H1 (cell line): ENCODE measurements around the gene SUMF2.

Experiments
- CEBPB ChIP-seq: IDR thresholded peaks from 2 replicates; pipeline ENCODE4 v1.6.1; 2012; ENCODE audit warnings: low read depth, low read length
- CHD2 ChIP-seq: IDR thresholded peaks from 2 replicates; pipeline ENCODE4 v1.6.1; 2012; ENCODE audit warnings: low read length, improper control_type of control experiment
- CTCF ChIP-seq, 3 experiments: IDR thresholded peaks; 1 replicate in 2 of 3; 2 replicates in 1 of 3; pipeline versions ENCODE4 v1.5.1 to v1.6.1; 2011; ENCODE audit warnings: low read length in 3 of 3, mild to moderate bottlenecking in 3 of 3, inconsistent platforms in 2 of 3, low read depth in 1 of 3, moderate library complexity in 1 of 3; ENCODE audit not compliant: insufficient read depth in 1 of 3; ENCODE audit errors: control extremely low read depth in 1 of 3
- EP300 ChIP-seq, 2 experiments: IDR thresholded peaks; 1 replicate in 1 of 2; 2 replicates in 1 of 2; pipeline ENCODE4 v1.6.1; 2011 to 2012; ENCODE audit warnings: low read depth in 2 of 2, low read length in 2 of 2, mild to moderate bottlenecking in 2 of 2, borderline replicate concordance in 1 of 2, inconsistent platforms in 1 of 2, moderate library complexity in 1 of 2
- JUN ChIP-seq: IDR thresholded peaks from 2 replicates; pipeline ENCODE4 v1.6.1; 2011; ENCODE audit warnings: low read depth, mild to moderate bottlenecking, improper control_type of control experiment, low read length
- NRF1 ChIP-seq: IDR thresholded peaks from 2 replicates; pipeline ENCODE4 v1.6.1; 2011; ENCODE audit warnings: mild to moderate bottlenecking, low read depth, low read length, improper control_type of control experiment
- POLR2A ChIP-seq, 2 experiments: IDR thresholded peaks; 1 replicate in 1 of 2; 2 replicates in 1 of 2; pipeline ENCODE4 v1.6.1; 2011; ENCODE audit warnings: low read depth in 2 of 2, low read length in 2 of 2, mild to moderate bottlenecking in 2 of 2; ENCODE audit errors: control extremely low read depth in 1 of 2
- RBBP5 ChIP-seq: IDR thresholded peaks from 2 replicates; pipeline ENCODE4 v1.7.1; 2012; ENCODE audit warnings: low read depth, mild to moderate bottlenecking, inconsistent platforms, low read length, moderate library complexity, borderline replicate concordance
- RFX5 ChIP-seq: IDR thresholded peaks from 2 replicates; pipeline ENCODE4 v1.6.1; 2011; ENCODE audit warnings: low read depth, low read length, improper control_type of control experiment, borderline replicate concordance
- SRF ChIP-seq: IDR thresholded peaks from 2 replicates; pipeline ENCODE4 v1.6.1; 2011; ENCODE audit warnings: mild to moderate bottlenecking, low read depth, low read length, moderate library complexity
- TEAD4 ChIP-seq: IDR thresholded peaks from 2 replicates; pipeline ENCODE4 v1.6.1; 2012; ENCODE audit warnings: low read depth, low read length, inconsistent platforms, mixed read lengths
- YY1 ChIP-seq: IDR thresholded peaks from 2 replicates; pipeline ENCODE4 v1.6.1; 2011; ENCODE audit warnings: low read depth, mild to moderate bottlenecking, low read length
- ZNF274 ChIP-seq: IDR thresholded peaks from 2 replicates; pipeline ENCODE4 v1.7.0; 2012; ENCODE audit warnings: low read length, borderline replicate concordance; ENCODE audit errors: extremely low read depth
- TF ChIP-seq, protein P1 (sequence below): IDR thresholded peaks from 2 replicates; pipeline ENCODE4 v1.6.1; 2012; ENCODE audit warnings: low read length, inconsistent platforms

DNA sequence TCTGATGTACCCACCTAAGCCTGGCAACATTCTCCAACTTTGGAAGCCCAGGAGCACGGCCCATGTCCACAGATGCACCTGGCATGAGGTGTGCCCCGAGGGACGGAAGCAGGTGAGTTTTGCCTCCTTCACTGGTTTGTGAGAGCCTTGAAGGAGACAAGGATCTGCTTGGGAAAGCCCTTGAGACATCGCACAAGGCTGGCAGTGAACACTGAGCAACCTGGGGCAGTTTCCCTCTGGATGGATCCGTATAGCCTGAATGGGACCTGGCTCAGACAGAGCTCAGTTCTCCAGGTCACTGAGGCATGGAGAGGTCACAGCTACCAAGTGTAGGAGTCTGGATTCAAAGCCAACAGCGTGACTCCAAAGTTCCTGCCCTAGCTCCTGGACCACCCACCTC lies 60.9 kb downstream of the SUMF2 start:
- TF ChIP-seq CTCF (IDR thresholded peaks at IDR 0.05; ENCODE audit: control extremely low read depth in 1 of 3, insufficient read depth in 1 of 3, low read depth in 1 of 3, low read length in 3 of 3) = no peak
- TF ChIP-seq CEBPB = no peak
- TF ChIP-seq, protein P1, sequence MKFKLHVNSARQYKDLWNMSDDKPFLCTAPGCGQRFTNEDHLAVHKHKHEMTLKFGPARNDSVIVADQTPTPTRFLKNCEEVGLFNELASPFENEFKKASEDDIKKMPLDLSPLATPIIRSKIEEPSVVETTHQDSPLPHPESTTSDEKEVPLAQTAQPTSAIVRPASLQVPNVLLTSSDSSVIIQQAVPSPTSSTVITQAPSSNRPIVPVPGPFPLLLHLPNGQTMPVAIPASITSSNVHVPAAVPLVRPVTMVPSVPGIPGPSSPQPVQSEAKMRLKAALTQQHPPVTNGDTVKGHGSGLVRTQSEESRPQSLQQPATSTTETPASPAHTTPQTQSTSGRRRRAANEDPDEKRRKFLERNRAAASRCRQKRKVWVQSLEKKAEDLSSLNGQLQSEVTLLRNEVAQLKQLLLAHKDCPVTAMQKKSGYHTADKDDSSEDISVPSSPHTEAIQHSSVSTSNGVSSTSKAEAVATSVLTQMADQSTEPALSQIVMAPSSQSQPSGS = no peak
- TF ChIP-seq POLR2A (IDR thresholded peaks at IDR 0.05; ENCODE audit: control extremely low read depth in 1 of 2, low read depth in 2 of 2, low read length in 2 of 2) = no peak
- TF ChIP-seq YY1 = no peak
- no peak for TF ChIP-seq RBBP5
- TF ChIP-seq RFX5 = no peak
- no peak for TF ChIP-seq EP300 (IDR thresholded peaks at IDR 0.05; ENCODE audit: borderline replicate concordance in 1 of 2, low read depth in 2 of 2, low read length in 2 of 2)
- TF ChIP-seq NRF1 = no peak
- TF ChIP-seq TEAD4 = no peak
- no peak for TF ChIP-seq JUN
- TF ChIP-seq ZNF274 = no peak
- no peak for TF ChIP-seq SRF
- no peak for TF ChIP-seq CHD2
